ENCODE measurements around the gene DIP2C. TPM values are rescaled to one million over a fixed set of nuclear protein-coding genes. Genes with fewer than 3 reads are reported as not detected.
"Not testable (repeated sequence)": the region's sequence is repeated elsewhere in the genome, so short reads cannot be mapped to it uniquely, and the experiment has no call there.

Gene DIP2C
- total and polyA plus RNA-seq, 3 experiments from 2014 or later, result 0.44 to 1.1 (median 0.55) TPM

- Histone ChIP-seq H3K4me1 (ENCODE audit: insufficient read depth, low read length) (peaks cover 20% of the 10 kb centered on the region), H3K36me3 (ENCODE audit: insufficient read depth, low read length) (no peaks in the 10 kb centered on the region), H3K9me3 (ENCODE audit: low read length) (no peaks in the 10 kb centered on the region), H3K27me3 (ENCODE audit: insufficient read depth, low read length, poor library complexity, severe bottlenecking) (no peaks in the 10 kb centered on the region), H3K27ac (ENCODE audit: low read depth, low read length) (no peak overlapping the region), H3K4me3 (ENCODE audit: low read length) (no peak overlapping the region)
- CTCF ChIA-PET, result interaction anchor here (1.1 kb wide), 1 partner anchor 23 kb away, joined by 3 read pairs; no protein-coding TSS in a partner anchor
- H3K9me3 Mint-ChIP-seq, result peaks cover 0 to 2% (median 0%) of the 10 kb centered on the region in 5 donors
- no peak overlapping the region for H3K4me3 Mint-ChIP-seq
- H3K27ac Mint-ChIP-seq, result no peak overlapping the region
- POLR2A ChIA-PET, result no interaction called here
- no peaks in the 10 kb centered on the region for H3K27me3 Mint-ChIP-seq
- peaks cover 39 to 51% (median 47%) of the 10 kb centered on the region in 3 donors for H3K4me1 Mint-ChIP-seq
- peaks cover 2 to 8% (median 3%) of the 10 kb centered on the region in 3 donors for H3K36me3 Mint-ChIP-seq
- no peak for DNase-seq
Measured at GRCh38 chr10:326894-327635, 362.4 kb downstream of the DIP2C start.

GRCh38 chr10:326350-326749 lies 363.1 kb downstream of the DIP2C start:
- CTCF ChIA-PET, result no interaction called here
- peaks cover 2 to 8% (median 3%) of the 10 kb centered on the region in 3 donors for H3K36me3 Mint-ChIP-seq

GRCh38 chr10:325282-325681 lies 364.2 kb downstream of the DIP2C start:
- H3K4me3 Mint-ChIP-seq, result peak overlapping the region in 1 of 7 donors; percentile 10
- POLR2A ChIA-PET, result no interaction called here

More at GRCh38 chr10:326350-326749, 363.1 kb downstream of the DIP2C start:
- DNase-seq, result no peak
- Histone ChIP-seq H3K9me3 (ENCODE audit: low read length) (no peaks in the 10 kb centered on the region), H3K4me3 (ENCODE audit: low read length) (no peak overlapping the region), H3K36me3 (ENCODE audit: insufficient read depth, low read length) (no peaks in the 10 kb centered on the region), H3K27me3 (ENCODE audit: insufficient read depth, low read length, poor library complexity, severe bottlenecking) (no peaks in the 10 kb centered on the region), H3K4me1 (ENCODE audit: insufficient read depth, low read length) (peaks cover 20% of the 10 kb centered on the region), H3K27ac (ENCODE audit: low read depth, low read length) (no peak overlapping the region)
- Mint-ChIP-seq H3K4me3 (no peak overlapping the region), H3K27ac (peak overlapping the region in 1 of 8 donors; percentile 60), H3K4me1 (peaks cover 33 to 46% (median 40%) of the 10 kb centered on the region in 3 donors), H3K9me3 (peaks cover 0 to 2% (median 0%) of the 10 kb centered on the region in 5 donors), H3K27me3 (no peaks in the 10 kb centered on the region)
- POLR2A ChIA-PET, result no interaction called here

GRCh38 chr10:324593-324992 lies 364.9 kb downstream of the DIP2C start:
- no peak for DNase-seq
- no peaks in the 10 kb centered on the region for H3K9me3 Mint-ChIP-seq

More at GRCh38 chr10:325282-325681, 364.2 kb downstream of the DIP2C start:
- H3K9me3 ChIP-seq (ENCODE audit: low read length), result no peaks in the 10 kb centered on the region
- DNase-seq, result no peak
- H3K36me3 ChIP-seq (ENCODE audit: insufficient read depth, low read length), result no peaks in the 10 kb centered on the region
- Mint-ChIP-seq H3K4me1 (peaks cover 31 to 40% (median 37%) of the 10 kb centered on the region in 3 donors), H3K9me3 (peaks cover 0 to 2% (median 0%) of the 10 kb centered on the region in 5 donors), H3K27me3 (peaks cover 0 to 3% of the 10 kb centered on the region in 2 donors), H3K36me3 (peaks cover 3 to 8% (median 6%) of the 10 kb centered on the region in 3 donors), H3K27ac (no peak overlapping the region)
- H3K4me1 ChIP-seq (ENCODE audit: insufficient read depth, low read length), result peaks cover 20% of the 10 kb centered on the region
- CTCF ChIA-PET, result no interaction called here
- no peaks in the 10 kb centered on the region for H3K27me3 ChIP-seq (ENCODE audit: insufficient read depth, low read length, poor library complexity, severe bottlenecking)
- H3K27ac ChIP-seq (ENCODE audit: low read depth, low read length), result no peak overlapping the region
- no peak overlapping the region for H3K4me3 ChIP-seq (ENCODE audit: low read length)

GRCh38 chr10:323651-324293 lies 365.7 kb downstream of the DIP2C start:
- Mint-ChIP-seq H3K27ac (peak overlapping the region; percentile 6 to 78 (median 48)), H3K9me3 (no peaks in the 10 kb centered on the region), H3K27me3 (peaks cover 0 to 3% of the 10 kb centered on the region in 2 donors), H3K4me3 (peak overlapping the region; percentile 75 to 89 (median 81)), H3K4me1 (peaks cover 17 to 25% (median 23%) of the 10 kb centered on the region in 3 donors), H3K36me3 (peaks cover 0 to 9% (median 6%) of the 10 kb centered on the region in 3 donors)
- POLR2A ChIA-PET, result interaction anchor here (0.6 kb wide), 1 partner anchor 29 kb away, joined by 3 read pairs; no protein-coding TSS in a partner anchor
- no peaks in the 10 kb centered on the region for H3K27me3 ChIP-seq (ENCODE audit: insufficient read depth, low read length, poor library complexity, severe bottlenecking)
- peaks cover 9% of the 10 kb centered on the region for H3K4me1 ChIP-seq (ENCODE audit: insufficient read depth, low read length)
- H3K27ac ChIP-seq (ENCODE audit: low read depth, low read length), result no peak overlapping the region
- H3K36me3 ChIP-seq (ENCODE audit: insufficient read depth, low read length), result no peaks in the 10 kb centered on the region
- H3K4me3 ChIP-seq (ENCODE audit: low read length), result peak overlapping the region; percentile 34
- H3K9me3 ChIP-seq (ENCODE audit: low read length), result no peaks in the 10 kb centered on the region
- CTCF ChIA-PET, result no interaction called here
- DNase-seq, result peak in 4 of 5 donors; percentile 31 to 70 (median 46)

More at GRCh38 chr10:324593-324992, 364.9 kb downstream of the DIP2C start:
- Mint-ChIP-seq H3K4me1 (peaks cover 25 to 33% (median 31%) of the 10 kb centered on the region in 3 donors), H3K27ac (peak overlapping the region in 6 of 8 donors; percentile 6 to 78 (median 60)), H3K27me3 (peaks cover 0 to 3% of the 10 kb centered on the region in 2 donors), H3K4me3 (peak overlapping the region in 6 of 7 donors; percentile 75 to 84 (median 81)), H3K36me3 (peaks cover 3 to 9% (median 6%) of the 10 kb centered on the region in 3 donors)
- no peaks in the 10 kb centered on the region for H3K27me3 ChIP-seq (ENCODE audit: insufficient read depth, low read length, poor library complexity, severe bottlenecking)
- no peak overlapping the region for H3K4me3 ChIP-seq (ENCODE audit: low read length)
- no peak overlapping the region for H3K27ac ChIP-seq (ENCODE audit: low read depth, low read length)
- ChIA-PET CTCF (no interaction called here), POLR2A (no interaction called here)
- H3K4me1 ChIP-seq (ENCODE audit: insufficient read depth, low read length), result peaks cover 14% of the 10 kb centered on the region
- H3K36me3 ChIP-seq (ENCODE audit: insufficient read depth, low read length), result no peaks in the 10 kb centered on the region
- no peaks in the 10 kb centered on the region for H3K9me3 ChIP-seq (ENCODE audit: low read length)

GRCh38 chr10:323046-323445 lies 366.4 kb downstream of the DIP2C start:
- H3K36me3 Mint-ChIP-seq; H3K4me3 ChIP-seq (ENCODE audit: low read length); H3K27ac Mint-ChIP-seq; H3K9me3 Mint-ChIP-seq; H3K4me1 ChIP-seq (ENCODE audit: insufficient read depth, low read length); H3K27me3 ChIP-seq (ENCODE audit: insufficient read depth, low read length, poor library complexity, severe bottlenecking); H3K27me3 Mint-ChIP-seq; DNase-seq; POLR2A ChIA-PET; CTCF ChIA-PET; H3K9me3 ChIP-seq (ENCODE audit: low read length); H3K36me3 ChIP-seq (ENCODE audit: insufficient read depth, low read length); H3K27ac ChIP-seq (ENCODE audit: low read depth, low read length): not testable (repeated sequence)
- Mint-ChIP-seq H3K4me1 (peaks cover 16 to 21% (median 18%) of the 10 kb centered on the region in 3 donors), H3K4me3 (peak overlapping the region in 1 of 7 donors; percentile 89)

GRCh38 chr10:320771-321170 lies 368.7 kb downstream of the DIP2C start:
- peaks cover 9% of the 10 kb centered on the region for H3K4me1 ChIP-seq (ENCODE audit: insufficient read depth, low read length)
- no peaks in the 10 kb centered on the region for H3K9me3 ChIP-seq (ENCODE audit: low read length)
- Mint-ChIP-seq H3K4me3 (no peak overlapping the region), H3K27ac (peak overlapping the region in 1 of 8 donors; percentile 38), H3K36me3 (peaks cover 0 to 8% (median 6%) of the 10 kb centered on the region in 3 donors), H3K9me3 (no peaks in the 10 kb centered on the region), H3K4me1 (peaks cover 18 to 32% (median 32%) of the 10 kb centered on the region in 3 donors), H3K27me3 (peaks cover 0 to 7% of the 10 kb centered on the region in 2 donors)
- no peaks in the 10 kb centered on the region for H3K36me3 ChIP-seq (ENCODE audit: insufficient read depth, low read length)
- no peak overlapping the region for H3K27ac ChIP-seq (ENCODE audit: low read depth, low read length)
- H3K27me3 ChIP-seq (ENCODE audit: insufficient read depth, low read length, poor library complexity, severe bottlenecking), result no peaks in the 10 kb centered on the region
- ChIA-PET POLR2A (no interaction called here), CTCF (no interaction called here)
- H3K4me3 ChIP-seq (ENCODE audit: low read length), result no peak overlapping the region
- DNase-seq, result no peak

GRCh38 chr10:317926-318325 lies 371.5 kb downstream of the DIP2C start:
- POLR2A ChIA-PET, result no interaction called here
- CTCF ChIA-PET, result no interaction called here
- no peak for DNase-seq
- no peaks in the 10 kb centered on the region for H3K9me3 Mint-ChIP-seq
- peaks cover 0 to 5% (median 4%) of the 10 kb centered on the region in 3 donors for H3K36me3 Mint-ChIP-seq
- Histone ChIP-seq H3K9me3 (ENCODE audit: low read length) (no peaks in the 10 kb centered on the region), H3K36me3 (ENCODE audit: insufficient read depth, low read length) (no peaks in the 10 kb centered on the region), H3K27me3 (ENCODE audit: insufficient read depth, low read length, poor library complexity, severe bottlenecking) (no peaks in the 10 kb centered on the region), H3K4me3 (ENCODE audit: low read length) (no peak overlapping the region), H3K27ac (ENCODE audit: low read depth, low read length) (no peak overlapping the region), H3K4me1 (ENCODE audit: insufficient read depth, low read length) (peaks cover 8% of the 10 kb centered on the region)
- H3K27me3 Mint-ChIP-seq, result peaks cover 0 to 7% of the 10 kb centered on the region in 2 donors
- peaks cover 17 to 33% (median 32%) of the 10 kb centered on the region in 3 donors for H3K4me1 Mint-ChIP-seq
- no peak overlapping the region for H3K4me3 Mint-ChIP-seq
- H3K27ac Mint-ChIP-seq, result peak overlapping the region in 2 of 8 donors; percentile 29 to 54

Measured in CD8-positive, alpha-beta memory T cell (primary cell).